ENCODE results near the gene ACSF2. TPM values are rescaled to one million over a fixed set of nuclear protein-coding genes. Genes with fewer than 3 reads are reported as not detected.
A peak's percentile ranks its signal among the peaks of the same experiment; 100 is the strongest.

The ACSF2 gene
- total and polyA plus RNA-seq, 2 of the 13 experiments (the other 11 are each of a cell fraction or from before 2014, with no cell fraction given) = 87.3 to 109 TPM

DNA sequence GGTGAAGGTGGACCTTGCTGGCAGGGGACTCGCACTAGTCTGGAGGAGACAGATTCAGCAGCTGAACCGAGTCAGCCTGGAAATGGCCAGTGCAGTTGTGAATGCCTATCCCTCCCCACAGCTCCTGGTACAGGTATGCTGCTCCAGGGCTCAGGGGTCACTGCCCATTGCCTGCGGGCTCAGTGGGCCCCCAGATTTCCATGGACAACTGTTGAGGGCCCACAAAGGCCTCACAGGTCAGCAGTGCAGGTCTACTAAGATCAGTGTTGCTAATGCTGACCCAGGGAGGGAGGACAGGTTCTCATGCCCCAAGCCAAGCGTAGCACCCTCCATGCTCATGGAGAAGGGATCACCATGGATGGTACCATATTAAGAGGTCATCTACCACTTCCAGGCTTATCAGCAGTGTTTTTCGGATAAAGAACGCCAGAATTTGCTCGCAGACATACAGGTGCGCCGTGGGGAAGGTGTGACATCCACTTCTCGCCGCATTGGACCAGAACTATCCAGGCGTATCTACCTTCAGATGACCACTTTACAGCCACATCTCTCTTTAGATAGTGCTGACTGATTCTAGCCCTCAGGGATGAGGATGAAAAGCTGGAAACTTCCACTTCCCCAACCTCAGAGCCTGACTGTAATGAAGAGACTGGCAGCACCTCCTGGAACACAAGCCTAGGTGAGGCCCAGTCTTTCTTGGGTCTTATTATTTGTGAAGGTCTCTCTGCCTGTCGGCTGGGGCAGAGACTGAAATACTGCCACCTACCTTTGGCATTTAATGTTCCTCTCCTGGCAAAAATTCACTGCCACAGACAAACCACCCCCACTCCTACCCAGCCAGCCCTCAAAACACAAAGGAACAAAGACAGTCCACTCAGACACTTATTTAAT lies 45.4 kb upstream of the ACSF2 start (continued):
- TF ChIP-seq REST (IDR thresholded peaks at IDR 0.05; ENCODE audit: borderline replicate concordance in 1 of 2, low read depth in 1 of 2, low read length in 2 of 2) (no peak), ZC3H13 (CRISPR knock-in tag; IDR thresholded peaks at IDR 0.05) (no peak), ZNF768 (CRISPR knock-in tag; IDR thresholded peaks at IDR 0.05) (0 out of 2 replicates have a peak, but pooled peaks have one; percentile 16), DZIP1 (CRISPR knock-in tag; IDR thresholded peaks at IDR 0.05) (no peak), PHF8 (CRISPR knock-in tag; IDR thresholded peaks at IDR 0.05) (no peak), XBP1 (CRISPR knock-in tag; IDR thresholded peaks at IDR 0.05) (no peak), ZNF335 (CRISPR knock-in tag; IDR thresholded peaks at IDR 0.05) (no peak), ZBTB20 (CRISPR knock-in tag; IDR thresholded peaks at IDR 0.05; ENCODE audit: borderline replicate concordance, low read depth) (no peak), ZMAT3 (CRISPR knock-in tag; conservative IDR thresholded peaks at IDR 0.05) (no peak), TRIM24 (CRISPR knock-in tag; IDR thresholded peaks at IDR 0.05) (no peak), ZNF180 (CRISPR knock-in tag; IDR thresholded peaks at IDR 0.05; ENCODE audit: borderline replicate concordance, low read depth) (no peak), ZNF607 (CRISPR knock-in tag; IDR thresholded peaks at IDR 0.05; ENCODE audit: borderline replicate concordance) (no peak)
- TF ChIP-seq, protein P1, sequence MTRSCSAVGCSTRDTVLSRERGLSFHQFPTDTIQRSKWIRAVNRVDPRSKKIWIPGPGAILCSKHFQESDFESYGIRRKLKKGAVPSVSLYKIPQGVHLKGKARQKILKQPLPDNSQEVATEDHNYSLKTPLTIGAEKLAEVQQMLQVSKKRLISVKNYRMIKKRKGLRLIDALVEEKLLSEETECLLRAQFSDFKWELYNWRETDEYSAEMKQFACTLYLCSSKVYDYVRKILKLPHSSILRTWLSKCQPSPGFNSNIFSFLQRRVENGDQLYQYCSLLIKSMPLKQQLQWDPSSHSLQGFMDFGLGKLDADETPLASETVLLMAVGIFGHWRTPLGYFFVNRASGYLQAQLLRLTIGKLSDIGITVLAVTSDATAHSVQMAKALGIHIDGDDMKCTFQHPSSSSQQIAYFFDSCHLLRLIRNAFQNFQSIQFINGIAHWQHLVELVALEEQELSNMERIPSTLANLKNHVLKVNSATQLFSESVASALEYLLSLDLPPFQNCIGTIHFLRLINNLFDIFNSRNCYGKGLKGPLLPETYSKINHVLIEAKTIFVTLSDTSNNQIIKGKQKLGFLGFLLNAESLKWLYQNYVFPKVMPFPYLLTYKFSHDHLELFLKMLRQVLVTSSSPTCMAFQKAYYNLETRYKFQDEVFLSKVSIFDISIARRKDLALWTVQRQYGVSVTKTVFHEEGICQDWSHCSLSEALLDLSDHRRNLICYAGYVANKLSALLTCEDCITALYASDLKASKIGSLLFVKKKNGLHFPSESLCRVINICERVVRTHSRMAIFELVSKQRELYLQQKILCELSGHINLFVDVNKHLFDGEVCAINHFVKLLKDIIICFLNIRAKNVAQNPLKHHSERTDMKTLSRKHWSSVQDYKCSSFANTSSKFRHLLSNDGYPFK (CRISPR knock-in tag; IDR thresholded peaks at IDR 0.05; ENCODE audit: borderline replicate concordance) = no peak; the same call in 1 of the 2 replicates

Data from HepG2 (cell line).